A204.1 (cell line): ENCODE results near the gene RBM42.
"Not testable (repeated sequence)": the region's sequence is repeated elsewhere in the genome, so short reads cannot be mapped to it uniquely, and the experiment has no call there.

Experiments
- FAIRE-seq: peaks from 2 replicates; lab custom pipeline; 2012; peaks lifted over from hg19 to GRCh38; lab: Jason Lieb, UNC

Gene RBM42

GRCh38 chr19:35654828-35655227 lies 26.0 kb downstream of the RBM42 start:
- FAIRE-seq = not testable (repeated sequence)

DNA sequence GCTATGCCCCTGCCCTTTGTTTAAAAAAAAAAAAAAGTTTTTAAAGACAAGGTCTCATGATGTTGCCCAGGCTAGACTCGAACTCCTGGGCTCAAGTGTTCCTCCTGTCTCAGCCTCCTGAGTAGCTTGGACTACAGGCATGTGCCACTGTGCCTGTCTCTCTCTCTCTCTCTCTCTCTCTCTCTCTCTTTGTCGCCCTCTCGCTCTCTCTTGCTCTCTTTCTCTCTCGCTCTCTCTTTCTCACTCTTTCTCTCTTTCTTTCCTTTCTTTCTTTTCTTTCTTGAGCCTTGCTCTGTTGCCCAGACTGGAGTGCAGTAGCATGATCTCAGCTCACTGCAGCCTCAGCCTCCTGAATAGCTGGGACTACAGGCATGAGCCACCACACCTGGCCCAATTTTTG lies 26.8 kb downstream of the RBM42 start:
- no peak for FAIRE-seq

DNA sequence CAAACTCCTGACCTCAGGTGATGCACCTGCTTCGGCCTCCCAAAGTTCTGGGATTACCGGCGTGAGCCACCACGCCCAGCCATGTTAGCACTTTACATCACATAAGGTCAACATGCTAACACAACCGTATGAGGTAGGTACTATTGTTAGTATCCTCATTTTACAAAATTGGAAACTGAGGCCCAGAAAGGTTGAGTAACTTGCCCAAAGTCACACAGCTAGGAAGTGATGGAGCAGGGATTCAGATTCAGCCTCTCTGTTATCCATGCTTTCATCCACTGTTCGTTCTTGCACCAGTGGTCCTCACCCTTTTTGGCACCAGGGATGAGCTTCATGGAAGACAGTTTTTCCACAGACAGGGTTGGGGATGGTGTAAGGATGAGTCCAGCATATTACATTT lies 27.9 kb downstream of the RBM42 start:
- FAIRE-seq = no peak

- FAIRE-seq = no peak
Observed at GRCh38 chr19:35657904-35658700, 29.3 kb downstream of the RBM42 start.

GRCh38 chr19:35661995-35662340 lies 33.1 kb downstream of the RBM42 start:
- no peak for FAIRE-seq

GRCh38 chr19:35663981-35664380 lies 35.1 kb downstream of the RBM42 start:
- FAIRE-seq = no peak

- no peak for FAIRE-seq
Observed at GRCh38 chr19:35665157-35665556, 36.3 kb downstream of the RBM42 start.

DNA sequence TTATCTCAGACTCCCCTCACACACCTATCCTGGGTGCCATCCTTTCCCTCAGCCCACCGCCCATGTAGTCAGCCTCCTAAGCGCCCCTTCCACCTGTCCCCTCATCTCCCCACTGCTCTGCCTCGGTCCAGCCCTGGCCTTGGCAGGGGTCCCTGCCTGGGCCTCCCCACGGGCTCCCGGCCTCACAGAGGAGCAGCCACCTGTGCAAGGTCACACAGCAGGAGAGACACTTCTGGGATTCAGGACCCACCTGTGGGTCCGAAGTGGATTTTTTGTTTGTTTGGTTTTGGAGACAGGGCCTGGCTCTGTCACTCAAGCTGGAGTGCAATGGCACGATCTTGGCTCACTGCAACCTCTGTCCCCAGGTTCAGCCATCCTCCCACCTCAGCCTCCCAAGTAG lies 36.8 kb downstream of the RBM42 start:
- FAIRE-seq = no peak

GRCh38 chr19:35666251-35666913 lies 37.5 kb downstream of the RBM42 start, which contains the start of gene UPK1A:
Gene UPK1A (plus strand): TSS chr19:35666517. CDS start chr19:35666813, 296 bp downstream.
- no peak for FAIRE-seq

DNA sequence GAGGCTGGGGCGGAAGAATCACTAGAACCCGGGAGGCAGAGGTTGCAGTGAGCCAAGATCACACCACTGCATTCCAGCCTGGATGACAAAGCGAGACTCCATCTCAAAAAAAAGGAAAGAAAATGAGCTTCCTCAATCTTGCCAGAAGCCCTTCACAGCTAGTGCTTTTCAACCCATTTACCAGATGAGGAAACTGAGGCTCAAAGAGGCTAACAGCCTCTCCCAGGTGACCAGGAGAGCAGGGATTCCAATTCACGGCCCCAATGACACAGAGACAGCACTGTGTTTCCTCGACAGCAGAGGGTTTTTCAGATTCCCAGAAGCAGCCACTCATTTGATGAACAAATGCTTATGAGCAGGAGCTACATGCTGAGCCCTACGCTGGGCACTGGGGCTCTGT lies 40.7 kb downstream of the RBM42 start:
- no peak for FAIRE-seq

DNA sequence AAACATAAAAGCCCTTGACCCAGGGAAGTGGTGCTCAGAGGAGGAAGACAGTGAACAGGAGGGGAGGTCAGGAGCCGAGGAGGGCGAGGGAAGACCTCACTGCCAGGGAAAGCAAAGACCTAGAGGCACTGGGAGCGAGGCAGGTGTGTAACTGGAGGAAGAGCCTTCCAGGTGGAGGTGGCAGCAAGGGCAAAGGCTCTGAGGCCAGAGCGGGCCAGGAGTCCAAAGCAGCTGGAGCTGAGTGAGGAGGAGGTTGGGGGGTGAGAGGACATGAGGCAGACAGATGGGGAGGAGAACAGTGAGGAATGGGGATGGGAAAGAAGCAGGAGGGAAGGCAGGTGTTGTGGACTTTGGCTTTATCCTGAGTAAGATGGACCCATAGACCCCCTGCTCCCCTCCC lies 41.1 kb downstream of the RBM42 start:
- no peak for FAIRE-seq

DNA sequence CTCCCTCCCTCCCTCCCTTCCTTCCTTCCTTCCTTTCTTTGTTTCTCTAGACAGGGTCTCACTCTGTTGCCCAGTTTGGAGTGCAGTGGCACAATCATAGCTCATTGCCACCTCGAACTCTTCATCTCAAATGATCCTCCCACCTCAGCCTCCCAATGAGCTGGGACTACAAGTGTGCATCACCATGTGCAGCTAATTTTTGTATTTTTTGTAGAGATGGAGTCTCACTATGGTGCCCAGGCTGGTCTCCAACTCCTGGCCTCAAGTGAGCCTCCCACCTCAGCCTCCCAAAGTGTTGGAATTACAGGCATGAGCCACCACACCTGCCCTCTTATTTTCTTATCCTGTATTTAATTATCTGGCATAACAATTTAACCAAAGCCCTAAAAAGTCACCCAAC lies 41.9 kb downstream of the RBM42 start:
- FAIRE-seq = no peak

DNA sequence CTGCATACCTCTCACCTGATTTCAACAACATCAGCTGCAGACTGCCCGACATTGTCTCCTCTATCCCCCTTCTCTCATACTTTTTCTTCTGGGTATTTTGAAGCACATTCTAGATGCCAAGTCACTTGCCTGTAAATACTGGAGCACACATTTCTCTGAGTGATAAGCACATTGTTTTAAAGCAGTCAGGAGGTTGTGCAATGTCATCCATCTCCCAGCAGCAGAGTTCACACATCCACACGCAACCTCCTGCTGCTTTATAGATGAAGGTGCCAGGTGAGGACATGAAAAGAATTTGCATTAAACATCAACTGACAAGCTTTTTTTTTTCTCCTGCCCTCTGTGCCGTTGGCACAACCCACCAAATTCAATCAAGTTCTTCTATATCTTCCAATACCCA lies 43.0 kb downstream of the RBM42 start:
- no peak for FAIRE-seq

DNA sequence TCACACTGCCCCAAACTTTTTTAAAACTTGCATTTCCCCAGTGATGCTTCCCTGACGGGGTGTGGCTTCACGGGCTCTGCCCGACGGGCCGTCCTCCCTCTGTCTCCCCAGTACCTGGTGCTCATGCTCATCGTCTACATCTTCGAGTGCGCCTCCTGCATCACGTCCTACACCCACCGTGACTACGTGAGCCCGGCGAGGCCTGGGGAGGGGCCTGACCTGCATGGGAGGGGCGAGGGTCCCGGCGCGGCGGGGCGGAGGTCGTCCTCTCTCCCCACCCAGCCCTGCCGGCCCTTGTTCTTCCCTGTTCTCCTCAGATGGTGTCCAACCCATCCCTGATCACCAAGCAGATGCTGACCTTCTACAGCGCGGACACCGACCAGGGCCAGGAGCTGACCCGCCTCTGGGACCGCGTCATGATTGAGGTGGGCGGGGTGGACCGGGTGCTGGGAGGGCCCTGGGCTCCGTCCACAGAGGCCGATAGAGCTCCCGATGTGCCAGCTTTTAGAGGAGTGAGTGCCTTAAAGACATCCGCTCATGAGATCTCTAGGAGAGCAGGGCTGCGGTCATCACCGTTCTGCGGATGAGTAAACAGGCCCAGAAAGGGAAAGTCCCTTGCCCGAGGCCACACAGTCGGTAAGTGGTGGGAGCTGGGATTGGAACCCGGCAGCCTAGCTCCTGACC lies 44.4 kb downstream of the RBM42 start:
- peak; percentile 27 for FAIRE-seq

- no peak for FAIRE-seq
Observed at GRCh38 chr19:35675589-35676140, 46.8 kb downstream of the RBM42 start.
